Measurements from ENCODE around the gene RHOXF2B.
"Not testable (repeated sequence)": the region's sequence is repeated elsewhere in the genome, so short reads cannot be mapped to it uniquely, and the experiment has no call there.

Gene RHOXF2B

DNA sequence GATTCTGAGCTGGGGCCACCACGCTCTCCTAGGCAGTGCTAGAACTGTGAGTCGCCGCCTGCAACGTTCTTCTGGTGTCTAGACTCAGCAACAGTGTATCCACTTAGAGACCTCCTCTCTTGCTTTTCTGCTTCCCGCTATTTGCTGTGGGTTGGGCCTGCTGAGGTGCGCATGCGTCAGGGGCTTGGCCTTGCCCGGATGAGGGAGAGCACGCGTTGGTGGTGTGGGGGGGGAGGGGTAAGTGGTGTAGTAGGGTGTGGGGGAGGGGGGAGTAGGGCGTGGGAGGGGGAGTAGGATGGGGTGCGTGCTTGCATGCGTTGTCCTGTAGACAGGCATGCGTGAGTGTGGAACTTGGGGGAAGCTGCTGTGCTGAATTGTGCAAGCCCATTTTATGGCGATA is at the start of gene RHOXF2B:
Gene RHOXF2B (minus strand): TSS at position 101 of the 400 bp plus-strand sequence. CDS start 138 bp downstream, outside the sequence.
- DNase-seq (ENCODE audit: low read depth in 2 of 2): not testable (repeated sequence)

GRCh38 chrX:120125444-120125843 is 48.0 kb upstream of the RHOXF2B start:
- DNase-seq (ENCODE audit: low read depth in 2 of 2): no peak

- DNase-seq (ENCODE audit: low read depth in 2 of 2): no peak
These were observed 42.7 kb upstream of the RHOXF2B start for GRCh38 chrX:120120223-120120622.

- DNase-seq (ENCODE audit: low read depth in 2 of 2): no peak
These were observed 38.0 kb upstream of the RHOXF2B start, which contains the start of gene RHOXF1 for GRCh38 chrX:120115438-120115963. Gene RHOXF1, minus strand, starts transcription at chrX:120115913. Its CDS starts 51 bp downstream, at chrX:120115862.

DNA sequence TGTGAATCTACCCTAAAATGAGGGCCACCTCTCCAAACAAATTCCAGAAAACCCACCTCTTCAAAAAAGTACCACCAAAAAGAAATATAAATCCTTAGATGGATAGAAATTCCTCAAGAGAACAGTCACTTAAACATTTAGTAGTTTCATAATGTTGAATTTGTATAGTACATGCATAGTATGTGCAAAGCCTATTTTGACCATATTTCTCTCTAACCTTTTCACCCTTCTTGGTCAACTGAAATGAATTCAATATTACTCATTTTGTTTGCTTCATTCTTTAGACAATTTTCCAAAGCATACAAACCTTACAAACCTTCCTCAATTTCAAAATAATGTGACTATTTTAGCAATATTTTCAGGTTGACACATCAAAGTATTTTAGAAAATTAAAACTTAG is 34.1 kb upstream of the RHOXF2B start:
- DNase-seq (ENCODE audit: low read depth in 2 of 2): no peak

- DNase-seq (ENCODE audit: low read depth in 2 of 2): no peak
These were observed 31.9 kb upstream of the RHOXF2B start for GRCh38 chrX:120109378-120109777.

DNA sequence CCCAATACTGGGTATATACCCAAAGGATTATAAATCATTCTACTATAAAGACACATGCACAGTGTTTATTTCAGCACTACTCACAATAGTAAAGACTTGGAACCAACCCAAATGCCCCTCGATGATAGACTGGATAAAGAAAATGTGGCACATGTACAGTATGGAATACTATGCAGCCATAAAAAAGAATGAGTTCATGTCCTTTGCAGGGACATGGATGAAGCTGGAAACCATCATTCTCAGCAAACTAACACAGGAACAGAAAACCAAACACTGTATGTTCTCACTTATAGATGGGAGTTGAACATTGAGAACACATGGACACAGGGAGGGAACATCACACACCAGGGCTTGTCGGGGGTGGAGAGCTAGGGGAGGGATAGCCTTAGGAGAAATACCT is 27.2 kb upstream of the RHOXF2B start:
- not testable (repeated sequence) for DNase-seq (ENCODE audit: low read depth in 2 of 2)

DNA sequence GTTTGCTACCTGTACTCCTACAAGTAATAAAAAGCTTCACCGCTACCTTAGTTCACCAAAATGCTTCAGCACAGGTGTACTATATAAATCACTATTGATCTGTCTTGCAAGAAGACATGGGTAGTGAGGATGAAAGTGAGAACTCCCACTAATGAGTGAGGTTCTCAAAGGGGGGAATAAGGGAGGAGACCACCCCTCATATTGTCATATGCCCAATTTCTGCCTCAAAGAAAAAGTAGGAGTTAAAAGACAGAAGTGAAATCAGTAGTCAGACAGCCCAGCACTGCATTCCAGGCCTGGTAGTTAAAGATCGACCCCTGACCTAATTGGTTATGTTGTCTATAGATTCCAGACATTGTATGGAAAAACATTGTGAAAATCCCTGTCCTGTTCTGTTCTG is 23.6 kb upstream of the RHOXF2B start:
- DNase-seq (ENCODE audit: low read depth in 2 of 2): not testable (repeated sequence)

- DNase-seq (ENCODE audit: low read depth in 2 of 2): no peak
These were observed 12.7 kb upstream of the RHOXF2B start for GRCh38 chrX:120090208-120090607.

GRCh38 chrX:120087289-120088017 is 10.0 kb upstream of the RHOXF2B start:
- no peak for DNase-seq (ENCODE audit: low read depth in 2 of 2)

DNA sequence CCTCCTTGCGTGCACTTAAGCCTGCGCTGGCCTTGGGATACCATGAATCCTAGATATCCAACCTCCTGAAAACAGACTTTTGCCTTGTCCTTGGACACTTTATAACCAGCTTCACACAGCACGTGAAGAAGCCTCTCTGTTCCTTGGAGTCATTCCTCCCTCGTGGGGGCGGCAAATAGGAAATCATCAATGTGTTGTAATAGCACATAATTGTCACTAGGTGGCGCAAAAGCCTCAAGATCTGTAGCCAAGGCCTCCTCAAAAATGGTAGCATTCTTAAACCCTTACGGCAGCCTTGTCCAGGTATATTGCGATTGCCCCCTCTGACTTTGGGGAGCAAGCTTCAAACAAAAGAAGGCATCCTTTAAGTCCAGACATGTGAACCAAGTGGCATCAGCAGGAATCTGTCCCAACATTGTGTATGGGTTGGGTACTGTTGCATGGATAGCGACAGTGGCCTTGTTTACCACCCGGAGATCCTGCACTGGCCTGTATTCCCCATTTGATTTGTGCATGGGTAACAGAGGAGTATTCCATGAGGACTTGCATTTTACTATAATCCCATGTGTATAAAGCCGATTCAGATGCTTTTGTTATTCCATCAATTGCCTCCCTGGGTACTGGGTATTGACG is 8.2 kb upstream of the RHOXF2B start:
- DNase-seq (ENCODE audit: low read depth in 2 of 2): not testable (repeated sequence)

- DNase-seq (ENCODE audit: low read depth in 2 of 2): not testable (repeated sequence)
These were observed 11.3 kb downstream of the RHOXF2B start for GRCh38 chrX:120066169-120066568.

GRCh38 chrX:120042712-120043111 is 34.8 kb downstream of the RHOXF2B start:
- DNase-seq (ENCODE audit: low read depth in 2 of 2): not testable (repeated sequence)

GRCh38 chrX:120042247-120042646 is 35.2 kb downstream of the RHOXF2B start:
- not testable (repeated sequence) for DNase-seq (ENCODE audit: low read depth in 2 of 2)

- DNase-seq (ENCODE audit: low read depth in 2 of 2): not testable (repeated sequence)
These were observed 37.3 kb downstream of the RHOXF2B start for GRCh38 chrX:120040176-120040575.

DNA sequence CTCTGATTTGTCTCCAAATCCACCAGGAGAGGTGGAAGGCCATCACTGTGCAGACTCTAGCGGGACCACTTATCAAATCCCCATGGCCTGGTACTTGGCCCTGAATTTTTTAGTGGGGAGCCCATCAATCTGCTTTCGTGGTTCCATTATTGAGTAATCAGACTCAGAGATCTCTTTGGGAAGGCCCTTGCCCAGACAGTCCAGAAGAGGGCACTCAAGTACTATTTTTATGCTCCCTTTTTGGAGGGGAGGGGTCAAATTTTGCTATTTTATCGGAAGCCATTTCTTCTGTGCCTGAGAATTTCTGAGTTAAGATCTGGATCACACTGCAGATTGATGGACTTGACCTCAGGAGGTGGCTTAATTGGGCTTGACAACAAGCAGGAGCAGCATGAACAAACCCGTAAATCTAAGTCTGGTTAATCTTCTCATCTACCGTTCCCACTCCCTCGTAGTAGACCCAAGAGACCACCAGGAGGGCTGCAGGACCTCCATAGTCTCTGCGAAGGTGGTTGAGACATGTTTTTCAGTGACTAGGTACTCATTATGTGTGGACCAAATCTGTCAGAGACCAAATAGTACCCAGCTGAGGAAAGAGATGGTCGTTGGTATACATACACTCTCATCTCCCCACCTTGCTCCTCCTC is 38.3 kb downstream of the RHOXF2B start:
- DNase-seq (ENCODE audit: low read depth in 2 of 2): not testable (repeated sequence)

GRCh38 chrX:120036704-120037103 is 40.8 kb downstream of the RHOXF2B start:
- no peak for DNase-seq (ENCODE audit: low read depth in 2 of 2)

GRCh38 chrX:120035522-120036309 is 41.8 kb downstream of the RHOXF2B start:
- not testable (repeated sequence) for DNase-seq (ENCODE audit: low read depth in 2 of 2)

GRCh38 chrX:120029354-120029753 is 48.1 kb downstream of the RHOXF2B start:
- no peak for DNase-seq (ENCODE audit: low read depth in 2 of 2)

DNA sequence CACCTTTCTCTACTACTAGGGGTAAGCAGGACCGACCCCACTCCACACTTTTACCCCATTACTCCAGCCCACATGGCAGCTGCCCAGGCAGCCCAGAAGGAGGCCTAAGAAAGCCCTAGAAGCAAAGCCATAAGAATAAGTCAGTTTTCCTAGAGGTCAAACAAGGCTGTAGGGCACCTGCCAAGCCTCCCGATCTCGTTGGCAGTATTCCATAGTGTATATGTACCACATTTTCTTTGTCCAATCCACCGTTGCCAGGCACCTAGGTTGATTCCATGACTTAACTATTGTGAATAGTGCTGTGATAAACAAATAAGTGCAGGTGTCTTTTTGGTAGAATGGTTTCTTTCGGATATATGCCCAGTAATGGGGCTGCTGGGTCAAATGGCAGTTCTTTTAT is 54.2 kb downstream of the RHOXF2B start:
- DNase-seq (ENCODE audit: low read depth in 2 of 2): no peak

GRCh38 chrX:120022763-120023162 is 54.7 kb downstream of the RHOXF2B start:
- no peak for DNase-seq (ENCODE audit: low read depth in 2 of 2)
